Esophagus (tissue), 2 donors: Measurements from ENCODE around the gene LRMDA. TPM values are rescaled to one million over a fixed set of nuclear protein-coding genes. Genes with fewer than 3 reads are reported as not detected.

Source experiments
- H3K27ac ChIP-seq, 2 donors: one replicate each; pipeline ENCODE4 v1.5.1; 2013; ENCODE audit warnings: low read depth in 2 of 2, mild to moderate bottlenecking in 2 of 2, inconsistent platforms in 1 of 2, low read length in 1 of 2, moderate library complexity in 1 of 2
- H3K27me3 ChIP-seq, 2 donors: one replicate each; pipeline ENCODE4 v1.6.1; 2013; ENCODE audit warnings: low read length in 2 of 2, control low read depth in 1 of 2, mild to moderate bottlenecking in 1 of 2; ENCODE audit not compliant: insufficient read depth in 2 of 2, control insufficient read depth in 1 of 2
- H3K36me3 ChIP-seq, 2 donors: one replicate each; pipeline ENCODE4 v1.6.1; 2013; ENCODE audit warnings: low read length in 1 of 2; ENCODE audit not compliant: control insufficient read depth in 2 of 2, insufficient read depth in 2 of 2
- H3K4me1 ChIP-seq, 2 donors: one replicate each; pipeline ENCODE4 v1.6.1; 2013; ENCODE audit warnings: low read length in 1 of 2; ENCODE audit not compliant: control insufficient read depth in 2 of 2, insufficient read depth in 2 of 2
- H3K4me3 ChIP-seq, 2 donors: one replicate each; pipeline ENCODE4 v1.5.1; 2013; ENCODE audit warnings: low read length in 2 of 2, mild to moderate bottlenecking in 2 of 2, low read depth in 1 of 2, moderate library complexity in 1 of 2
- H3K9me3 ChIP-seq, 2 donors: one replicate each; pipeline ENCODE4 v1.6.1; 2013; ENCODE audit warnings: mild to moderate bottlenecking in 2 of 2, low read depth in 1 of 2, low read length in 1 of 2, moderate library complexity in 1 of 2; ENCODE audit not compliant: control insufficient read depth in 2 of 2, insufficient read depth in 1 of 2
- whole genome bisulfite sequencing, 2 donors: extraction: QIAGEN DNeasy Blood & Tissue Kit; methylation state at CpG; one replicate each; pipeline ENCODE4 v1.1.7; 2013; 5-methylcytosine and 5-hydroxymethylcytosine counted together
- polyA plus RNA-seq, 2 donors: library from polyadenylated mRNA; stranded (reverse); fragments of 200-250 nt; gene quantifications; one replicate each; pipeline ENCODE4 v1.2.3, GENCODE V29; 2013
- donor health status: healthy with polysubstance abuse.
- donor health status: Bipolar disorder and iron deficiency.

Gene LRMDA
- polyA plus RNA-seq, 2 donors: 1.8 to 4.0 TPM

DNA sequence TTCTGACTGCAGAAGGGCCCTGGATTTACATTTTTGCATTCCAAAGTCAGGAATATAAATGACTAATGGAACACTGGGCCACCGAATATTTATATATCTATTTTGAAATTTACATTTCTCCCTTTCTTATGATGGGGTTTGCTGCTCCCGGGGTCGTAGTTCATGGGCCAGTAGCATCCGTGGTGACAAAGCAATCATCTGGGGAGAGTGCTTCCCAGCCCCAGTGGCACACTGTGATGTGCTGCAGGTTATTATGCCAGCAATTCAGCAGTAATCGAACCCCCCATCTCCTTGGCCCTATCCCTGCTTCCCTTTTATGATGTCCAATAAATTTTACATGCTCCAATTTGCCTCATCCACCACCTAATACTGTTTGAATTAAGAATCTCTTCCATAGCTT, 837.5 kb downstream of the LRMDA start:
- H3K4me1 ChIP-seq: no peaks in the 10 kb centered on the region
- H3K9me3 ChIP-seq: no peaks in the 10 kb centered on the region
- H3K36me3 ChIP-seq: no peaks in the 10 kb centered on the region
- H3K27ac ChIP-seq: no peak overlapping the region
- no peak overlapping the region for H3K4me3 ChIP-seq
- 76% methylated on average over 5 of the region's 5 CpGs for WGBS, 2 donors
- no peaks in the 10 kb centered on the region for H3K27me3 ChIP-seq

DNA sequence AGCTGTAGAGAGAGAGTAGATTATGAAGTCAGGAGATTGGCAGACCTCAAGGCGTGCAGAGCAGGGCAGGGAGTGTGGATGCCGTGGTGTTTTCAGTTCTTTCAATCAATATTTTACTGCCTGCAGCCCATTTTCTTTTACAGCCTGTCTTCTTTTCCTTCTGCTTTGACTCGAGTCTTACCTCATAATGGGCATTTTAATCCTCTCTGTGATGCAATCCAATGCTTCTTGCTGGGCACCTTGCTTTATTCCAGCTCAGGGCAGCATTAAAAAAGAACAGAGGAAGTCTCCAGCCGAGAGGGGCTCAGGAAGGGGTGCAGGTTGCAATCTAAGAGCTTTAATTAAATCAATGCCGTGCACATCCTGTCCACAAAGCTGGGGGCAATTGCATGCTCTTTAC, 839.0 kb downstream of the LRMDA start:
- Histone ChIP-seq H3K4me3 (no peak overlapping the region), H3K36me3 (no peaks in the 10 kb centered on the region), H3K4me1 (no peaks in the 10 kb centered on the region), H3K27ac (no peak overlapping the region), H3K9me3 (no peaks in the 10 kb centered on the region), H3K27me3 (no peaks in the 10 kb centered on the region)
- WGBS, 2 donors: 76 to 79% methylated on average over 5 of the region's 5 CpGs

DNA sequence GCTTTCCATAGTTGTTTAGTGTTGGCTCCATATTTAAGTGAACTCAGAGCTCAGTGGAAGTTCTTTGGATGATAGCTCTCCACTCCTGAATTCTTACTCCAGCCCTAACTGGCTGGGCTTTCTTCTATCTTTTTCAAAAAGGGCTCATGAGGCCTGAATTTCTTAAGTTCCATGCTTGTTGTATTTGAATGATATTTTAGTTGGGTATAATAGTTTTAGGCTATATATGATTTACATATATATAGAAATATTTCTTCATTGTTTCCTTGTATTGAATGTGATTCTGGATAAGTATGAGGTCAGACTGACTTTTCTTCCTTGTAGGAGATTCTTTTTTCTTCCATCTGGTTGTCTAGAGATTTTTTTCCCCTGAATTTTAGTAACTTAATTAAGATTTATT, 843.5 kb downstream of the LRMDA start:
- H3K36me3 ChIP-seq: no peaks in the 10 kb centered on the region
- no peaks in the 10 kb centered on the region for H3K27me3 ChIP-seq
- H3K9me3 ChIP-seq: peaks cover 0 to 3% of the 10 kb centered on the region in 2 donors

DNA sequence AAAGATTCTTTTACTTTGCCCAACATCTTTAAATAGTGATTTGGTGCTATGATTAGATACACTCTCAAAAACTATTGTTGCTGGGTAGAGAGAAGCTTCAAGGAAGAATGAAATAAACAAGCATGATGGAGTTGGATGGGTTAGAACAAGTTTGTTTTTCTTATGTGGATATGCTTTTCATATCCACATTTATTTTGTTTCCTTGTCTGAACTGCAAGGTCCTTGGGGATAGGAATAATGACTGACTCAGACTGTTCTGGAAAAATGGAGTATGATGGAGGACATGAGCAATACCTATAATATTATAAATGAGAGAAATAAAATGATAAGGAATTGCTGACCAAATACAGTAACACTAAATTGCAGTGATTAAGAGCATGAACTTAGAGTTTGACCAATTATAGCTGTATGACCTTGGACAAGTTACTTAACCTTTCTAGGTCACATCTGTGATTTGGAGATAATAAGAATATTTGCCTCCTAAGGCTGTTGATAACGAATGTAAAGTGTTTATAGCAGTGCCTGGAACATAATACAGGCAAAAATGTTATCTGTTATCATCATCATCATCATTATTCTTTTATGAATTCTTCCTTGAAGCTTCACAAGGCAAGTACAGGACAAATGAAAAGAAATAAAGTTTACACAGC, 847.5 kb downstream of the LRMDA start:
- no peak overlapping the region for H3K4me3 ChIP-seq
- WGBS, 2 donors: 17 to 34% methylated on average over 1 of the region's 1 CpG
- H3K27ac ChIP-seq: no peak overlapping the region

More for the DNA sequence above, 843.5 kb downstream of the LRMDA start:
- Histone ChIP-seq H3K4me1 (no peaks in the 10 kb centered on the region), H3K4me3 (no peak overlapping the region), H3K27ac (no peak overlapping the region)

DNA sequence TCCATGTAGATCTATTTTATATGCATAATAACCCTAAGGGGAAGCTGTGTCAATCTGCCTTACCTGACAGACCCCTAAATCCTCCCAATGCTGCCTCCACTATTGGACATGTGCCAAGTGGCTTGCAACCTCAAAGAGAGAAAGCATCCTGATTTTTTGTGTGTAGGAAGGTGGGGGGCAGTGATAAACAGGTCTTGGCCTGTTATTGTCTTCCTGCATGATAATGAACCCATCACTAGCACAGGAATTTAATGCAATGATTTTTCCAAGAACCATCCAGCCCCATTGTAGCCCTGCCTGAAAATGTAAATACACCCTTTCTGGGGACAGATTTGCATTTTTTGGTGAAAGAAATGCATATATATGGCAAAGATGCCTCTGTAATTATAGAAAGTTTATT, 850.2 kb downstream of the LRMDA start:
- Histone ChIP-seq H3K36me3 (no peaks in the 10 kb centered on the region), H3K27me3 (no peaks in the 10 kb centered on the region), H3K4me1 (no peaks in the 10 kb centered on the region), H3K9me3 (no peaks in the 10 kb centered on the region), H3K4me3 (no peak overlapping the region), H3K27ac (no peak overlapping the region)

More for the DNA sequence above, 847.5 kb downstream of the LRMDA start:
- Histone ChIP-seq H3K9me3 (peaks cover 0 to 3% of the 10 kb centered on the region in 2 donors), H3K36me3 (no peaks in the 10 kb centered on the region), H3K27me3 (no peaks in the 10 kb centered on the region), H3K4me1 (no peaks in the 10 kb centered on the region)

DNA sequence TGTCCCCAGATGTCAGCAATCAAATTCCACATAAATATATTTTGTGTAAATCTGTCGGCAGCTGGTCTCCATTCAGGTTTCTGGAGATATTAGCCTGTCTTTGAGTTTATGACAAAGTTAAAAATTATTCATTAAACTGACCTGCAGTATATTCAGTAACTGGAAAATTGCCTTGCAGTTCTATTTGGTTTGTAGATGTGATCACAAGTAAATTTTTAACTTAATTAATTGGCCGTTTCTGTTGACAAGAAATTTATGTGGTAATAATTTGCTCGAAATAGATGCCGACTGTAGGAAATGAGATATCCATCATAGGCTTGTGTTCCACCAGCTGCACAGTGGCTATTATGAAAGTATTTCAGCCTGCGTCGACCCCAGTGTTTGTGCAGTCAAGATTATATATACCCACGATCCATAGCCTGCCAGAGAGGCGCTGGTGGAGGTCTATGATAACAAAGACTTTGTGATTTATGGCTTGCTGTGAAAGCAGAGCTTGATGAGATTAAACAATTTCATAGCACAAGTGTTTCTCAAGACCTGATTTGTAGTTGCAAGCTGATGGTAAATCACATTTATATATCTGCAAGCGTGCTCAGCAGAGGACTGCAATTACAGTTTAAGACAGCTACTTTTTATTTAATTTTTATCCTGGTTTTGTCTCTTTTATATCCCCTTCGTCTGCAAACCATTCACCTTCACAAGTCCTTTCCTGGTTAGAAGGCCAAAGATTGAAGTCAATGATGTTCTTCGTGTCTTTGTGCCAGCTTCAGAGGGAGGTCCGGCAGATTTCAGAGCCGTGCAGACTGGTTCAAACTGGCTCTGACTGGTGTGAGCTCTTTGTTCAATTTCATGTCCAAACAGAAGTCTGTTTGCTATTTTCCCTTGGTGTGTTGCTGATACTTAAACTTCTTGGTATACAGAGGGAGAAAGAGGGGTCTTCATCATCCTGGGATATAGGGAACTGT, 850.9 kb downstream of the LRMDA start:
- H3K36me3 ChIP-seq: no peaks in the 10 kb centered on the region
- no peak overlapping the region for H3K4me3 ChIP-seq
- no peaks in the 10 kb centered on the region for H3K4me1 ChIP-seq
- 30 to 50% methylated on average over 13 of the region's 13 CpGs for WGBS, 2 donors
- H3K9me3 ChIP-seq: no peaks in the 10 kb centered on the region
- H3K27ac ChIP-seq: no peak overlapping the region
- no peaks in the 10 kb centered on the region for H3K27me3 ChIP-seq

DNA sequence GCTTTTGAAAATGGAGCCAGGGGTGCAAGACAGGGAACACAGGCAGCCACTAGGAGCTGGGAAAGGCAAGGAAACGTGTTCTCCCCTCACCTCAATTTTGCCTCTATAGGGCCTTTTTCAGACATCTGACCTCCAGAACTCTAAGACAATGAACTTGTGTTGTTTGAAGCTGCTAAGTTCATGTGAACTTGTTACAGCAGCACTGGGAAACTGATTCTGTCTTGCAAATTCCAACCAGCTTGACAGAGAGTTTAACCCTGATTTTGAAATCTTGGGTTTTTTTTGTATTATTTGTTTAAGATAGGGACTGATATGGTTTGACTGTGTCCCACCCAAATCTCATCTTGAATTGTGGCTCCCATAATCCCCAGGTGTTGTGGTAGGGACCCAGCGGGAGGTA, 852.9 kb downstream of the LRMDA start:
- H3K9me3 ChIP-seq: no peaks in the 10 kb centered on the region
- no peak overlapping the region for H3K27ac ChIP-seq
- WGBS, 2 donors: 88 to 94% methylated on average over 2 of the region's 2 CpGs

DNA sequence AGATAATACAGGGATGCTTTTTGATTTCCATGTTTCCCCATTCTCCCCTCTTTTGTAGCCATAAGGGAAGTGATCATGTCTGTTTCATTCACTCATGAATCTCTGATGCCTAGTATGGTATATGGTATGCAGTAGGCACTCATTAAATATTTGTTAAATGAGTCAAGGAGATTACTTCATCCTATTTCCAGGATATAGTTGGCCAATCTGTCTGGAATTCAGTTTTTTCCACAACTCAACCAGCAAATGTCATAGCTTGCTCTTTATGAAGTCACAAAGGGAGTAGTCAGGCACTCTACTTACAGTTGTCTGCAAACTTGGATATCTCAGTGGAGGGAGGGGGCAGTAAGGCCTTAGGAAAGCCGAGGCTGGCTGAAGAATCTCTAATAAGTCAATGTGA, 853.6 kb downstream of the LRMDA start:
- Histone ChIP-seq H3K27me3 (no peaks in the 10 kb centered on the region), H3K4me3 (no peak overlapping the region), H3K4me1 (no peaks in the 10 kb centered on the region), H3K36me3 (no peaks in the 10 kb centered on the region), H3K9me3 (no peaks in the 10 kb centered on the region), H3K27ac (no peak overlapping the region)
- WGBS, 2 donors: 62 to 76% methylated on average over 1 of the region's 1 CpG

More for the DNA sequence above, 852.9 kb downstream of the LRMDA start:
- Histone ChIP-seq H3K4me3 (no peak overlapping the region), H3K36me3 (no peaks in the 10 kb centered on the region), H3K27me3 (no peaks in the 10 kb centered on the region), H3K4me1 (no peaks in the 10 kb centered on the region)

DNA sequence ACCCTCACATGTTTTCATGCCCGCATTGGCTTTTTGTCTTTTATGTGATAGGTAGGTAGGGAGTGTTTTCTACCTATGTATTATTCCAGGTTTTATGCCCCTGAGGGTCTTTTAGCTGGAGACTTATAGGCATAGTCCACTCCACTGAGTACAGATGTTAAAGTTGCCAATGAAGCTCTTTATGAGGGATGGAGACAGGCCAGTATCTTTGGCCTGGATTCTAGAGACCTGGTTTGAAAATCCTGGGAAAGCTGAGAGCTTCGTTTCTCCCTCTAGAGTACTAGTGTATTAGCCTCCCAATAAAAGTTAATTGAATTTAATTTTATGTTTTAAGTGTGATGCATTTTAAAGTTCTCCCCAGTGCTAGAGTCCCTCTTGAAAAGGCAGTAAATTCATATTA, 854.1 kb downstream of the LRMDA start:
- WGBS, 2 donors: 85 to 87% methylated on average over 2 of the region's 2 CpGs
- no peaks in the 10 kb centered on the region for H3K9me3 ChIP-seq
- no peak overlapping the region for H3K27ac ChIP-seq
- H3K4me3 ChIP-seq: no peak overlapping the region
- no peaks in the 10 kb centered on the region for H3K36me3 ChIP-seq
- no peaks in the 10 kb centered on the region for H3K27me3 ChIP-seq
- H3K4me1 ChIP-seq: no peaks in the 10 kb centered on the region
